HG02970 (cell line): ENCODE results near the gene NDUFB6.
"Not testable (repeated sequence)": the region's sequence is repeated elsewhere in the genome, so short reads cannot be mapped to it uniquely, and the experiment has no call there.

Experiments
- ATAC-seq: cut with Tn5 transposase; IDR thresholded peaks from one replicate; pipeline ENCODE4 v1.9.1; 2021; ENCODE audit warnings: mild to moderate bottlenecking, moderate library complexity, moderate number of reproducible peaks; ENCODE audit not compliant: unreplicated experiment, low FRiP score

NDUFB6 gene

DNA sequence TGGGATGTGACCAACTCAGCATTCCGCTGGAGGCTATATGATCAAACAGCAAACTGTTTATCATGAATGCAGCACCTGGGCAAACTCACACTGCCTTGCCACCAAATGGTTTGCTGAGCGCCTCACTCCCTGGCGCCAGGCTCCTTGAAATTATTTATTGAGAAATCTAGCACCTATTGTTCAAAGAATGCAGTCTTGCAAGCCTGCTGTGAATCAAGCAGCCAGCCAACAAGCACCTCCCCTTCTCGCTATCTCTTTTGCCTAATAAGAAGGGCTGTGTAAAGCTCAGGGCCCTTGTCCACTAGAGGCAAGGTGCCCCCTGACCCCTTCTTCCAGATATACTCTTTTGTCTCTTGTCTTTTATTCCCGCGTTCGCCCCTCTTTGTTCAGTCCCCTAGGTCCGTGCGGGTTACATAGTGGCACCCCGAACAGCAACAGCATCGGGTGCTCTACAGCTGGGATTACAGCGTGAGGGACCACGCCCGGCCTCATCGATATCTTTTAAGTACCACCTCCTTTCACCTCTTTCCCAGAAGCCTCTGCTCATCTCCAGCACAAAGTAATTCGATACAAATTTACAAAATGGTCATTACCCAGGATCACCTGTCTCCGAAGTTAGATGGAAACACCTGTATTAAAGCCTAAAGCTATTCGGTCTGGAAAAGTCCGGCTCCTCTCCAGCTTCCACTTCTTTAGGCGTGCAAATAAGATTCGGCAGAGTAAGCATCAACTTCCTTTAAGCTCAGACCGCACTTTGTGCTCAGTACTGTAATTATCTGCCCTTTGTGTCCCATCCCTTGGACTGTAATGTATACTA is 47.9 kb downstream of the NDUFB6 start:
- no peak for ATAC-seq

DNA sequence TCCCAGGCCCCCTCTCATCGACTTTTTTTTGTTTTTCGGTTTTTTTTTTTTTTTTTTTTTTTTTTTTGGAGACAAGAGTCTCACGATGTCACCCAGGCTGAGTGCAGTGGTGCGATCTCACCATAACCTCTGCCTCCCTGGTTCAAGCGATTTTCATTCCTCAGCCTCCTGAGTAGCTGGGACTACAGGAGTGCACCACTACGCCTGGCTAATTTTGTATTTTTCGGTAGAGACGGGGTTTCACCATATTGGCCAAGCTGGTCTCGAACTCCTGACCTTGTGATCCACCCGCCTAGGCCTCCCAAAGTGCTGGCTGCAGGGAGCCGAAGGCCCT is 48.4 kb downstream of the NDUFB6 start:
- not testable (repeated sequence) for ATAC-seq

DNA sequence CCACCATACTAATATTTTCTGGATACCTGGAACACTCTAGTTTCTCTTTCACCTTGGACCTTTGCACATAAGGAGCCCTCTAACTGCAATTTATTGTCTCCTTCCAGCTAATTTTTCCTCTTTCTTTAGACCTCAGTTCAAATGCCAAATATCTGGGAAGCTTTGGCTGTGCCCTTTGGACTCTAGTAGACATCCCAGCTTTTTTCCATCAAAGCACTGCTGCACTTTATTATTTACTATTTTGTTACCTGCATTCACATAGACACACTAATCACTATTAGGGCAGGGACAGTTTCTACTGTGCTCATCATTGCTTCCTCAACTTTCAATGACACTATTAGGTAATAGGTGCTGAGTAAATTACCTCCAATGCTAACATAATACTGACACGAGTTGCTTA is 49.0 kb downstream of the NDUFB6 start:
- no peak for ATAC-seq

DNA sequence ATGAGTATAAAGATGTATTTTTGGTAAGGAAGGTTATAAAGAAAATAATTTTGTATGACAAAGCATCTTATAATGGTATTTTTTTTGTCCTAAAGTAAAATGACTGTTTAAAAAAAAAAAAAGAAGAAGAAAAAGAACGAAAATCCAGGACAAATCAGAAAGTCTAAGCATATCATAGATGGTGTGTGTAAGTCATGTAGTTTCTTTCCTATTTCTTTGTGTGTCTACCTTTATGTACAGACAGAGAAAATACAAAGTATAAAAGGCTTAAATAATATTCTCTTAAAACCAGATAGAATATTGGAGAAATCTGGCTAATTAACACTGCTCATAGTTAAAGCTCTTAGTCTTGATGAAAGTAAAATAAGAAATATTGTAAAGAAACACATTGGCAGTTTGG is 54.7 kb downstream of the NDUFB6 start:
- ATAC-seq, result no peak

DNA sequence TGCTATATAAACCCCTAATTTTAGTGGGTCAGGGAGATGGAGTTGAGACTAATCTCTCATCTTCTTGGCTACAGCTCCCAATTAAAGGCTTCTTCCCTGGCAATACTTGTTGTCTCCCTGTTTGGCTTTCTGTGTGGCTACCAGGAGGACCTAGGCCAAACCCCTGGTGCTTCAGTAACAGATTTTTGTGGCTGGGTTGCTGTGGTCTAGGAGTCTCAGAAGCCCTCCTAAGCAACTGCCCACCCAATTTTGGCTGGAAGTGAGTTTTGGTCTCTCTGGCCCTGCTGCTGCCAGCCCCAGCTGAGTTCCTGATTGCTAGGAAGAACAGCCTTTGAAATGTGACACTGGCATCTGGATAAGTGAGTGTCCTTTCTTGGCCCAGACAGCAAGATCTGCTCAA is 56.7 kb downstream of the NDUFB6 start:
- ATAC-seq, result no peak

DNA sequence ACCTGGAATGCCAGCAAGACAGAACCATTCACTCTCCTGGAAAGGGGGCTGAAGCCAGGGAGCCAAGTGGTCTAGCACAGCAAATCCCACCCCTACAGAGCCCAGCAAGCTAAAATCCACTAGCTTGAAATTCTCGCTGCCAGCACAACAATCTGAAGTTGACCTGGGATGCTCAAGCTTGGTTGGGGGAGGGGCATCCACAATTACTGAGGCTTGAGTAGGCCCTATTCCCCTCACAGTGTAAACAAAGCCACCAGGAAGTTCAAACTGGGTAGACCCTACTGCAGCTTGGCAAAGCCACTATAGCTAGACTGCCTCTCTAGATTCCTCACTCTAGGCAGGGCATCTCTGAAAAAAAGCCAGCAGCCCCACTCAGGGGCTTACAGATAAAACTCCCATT is 64.2 kb downstream of the NDUFB6 start:
- no peak for ATAC-seq

DNA sequence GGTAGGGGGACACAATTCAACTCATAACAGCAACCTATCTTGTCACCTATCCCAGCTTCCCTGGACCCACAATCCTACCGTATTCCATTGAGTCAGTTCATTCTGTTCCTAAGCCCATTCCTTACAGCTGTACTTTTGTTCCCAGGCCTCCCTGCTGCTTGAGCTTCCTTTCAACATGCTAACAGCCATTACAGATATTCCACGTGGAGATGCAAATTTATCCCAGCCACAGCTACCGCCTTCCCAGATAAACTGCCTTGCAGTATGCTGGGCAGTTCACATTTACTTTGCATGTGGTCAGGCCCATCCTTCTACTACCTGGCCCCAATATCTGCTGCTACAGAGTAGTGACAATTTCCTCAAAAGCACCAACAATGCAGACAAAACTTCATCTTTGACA is 70.0 kb downstream of the NDUFB6 start:
- ATAC-seq, result no peak
